Measurements from ENCODE around the gene RNF8.

RNF8 gene

GRCh38 chr6:37381579-37381978 lies 27.8 kb downstream of the RNF8 start:
- Histone ChIP-seq H2AK5ac (ENCODE audit: low read length, severe bottlenecking) (no peak overlapping the region), H3K4me3 (ENCODE audit: insufficient read depth in 1 of 2, low read depth in 1 of 2, low read length in 2 of 2) (no peak overlapping the region), H2BK15ac (ENCODE audit: low read depth, poor library complexity, severe bottlenecking) (no peak overlapping the region), H3K9me3 (ENCODE audit: control insufficient read depth, low read length) (no peaks in the 10 kb centered on the region), H3K79me1 (replicated peaks; ENCODE audit: low read length, poor library complexity, severe bottlenecking) (peaks cover 4% of the 10 kb centered on the region), H2BK120ac (ENCODE audit: low read depth, low read length) (no peak overlapping the region), H4K91ac (ENCODE audit: low read length) (no peak overlapping the region), H3K18ac (ENCODE audit: low read depth in 1 of 2, low read length in 2 of 2) (no peak overlapping the region), H2BK5ac (ENCODE audit: low read depth, low read length, poor library complexity, severe bottlenecking) (no peak overlapping the region), H3K4ac (ENCODE audit: low read depth in 1 of 2, low read length in 2 of 2) (no peak overlapping the region), H2BK12ac (ENCODE audit: low read length in 2 of 2) (no peak overlapping the region), H3K4me1 (ENCODE audit: control insufficient read depth, insufficient read depth, low read depth, low read length) (no peaks in the 10 kb centered on the region), H3K27me3 (ENCODE audit: control insufficient read depth in 1 of 2, insufficient read depth in 1 of 2, low read length in 2 of 2) (no peaks in the 10 kb centered on the region), H3K27ac (ENCODE audit: low read length, poor library complexity, severe bottlenecking) (no peak overlapping the region), H4K8ac (ENCODE audit: low read length) (no peak overlapping the region), H3K4me2 (ENCODE audit: low read length, poor library complexity, severe bottlenecking) (no peak overlapping the region), H3K14ac (ENCODE audit: low read length in 2 of 2) (no peak overlapping the region), H3K36me3 (ENCODE audit: control insufficient read depth in 1 of 2, insufficient read depth in 2 of 2, low read depth in 1 of 2, low read length in 2 of 2) (peaks cover 31 to 70% of the 10 kb centered on the region in 2 experiments), H3K23ac (ENCODE audit: low read length in 2 of 2) (no peak overlapping the region), H2AFZ (ENCODE audit: low read depth, low read length) (no peak overlapping the region), H3K9ac (ENCODE audit: low read length) (no peak overlapping the region)
- DNase-seq: peak; percentile 63
- 0% methylated on average over 1 of the region's 2 CpGs for WGBS

GRCh38 chr6:37382994-37383765 lies 29.4 kb downstream of the RNF8 start:
- Histone ChIP-seq H3K27me3 (ENCODE audit: control insufficient read depth in 1 of 2, insufficient read depth in 1 of 2, low read length in 2 of 2) (no peaks in the 10 kb centered on the region), H3K18ac (ENCODE audit: low read depth in 1 of 2, low read length in 2 of 2) (no peak overlapping the region), H3K9me3 (ENCODE audit: control insufficient read depth, low read length) (no peaks in the 10 kb centered on the region), H3K9ac (ENCODE audit: low read length) (peak overlapping the region; percentile 15), H4K8ac (ENCODE audit: low read length) (no peak overlapping the region), H3K23ac (ENCODE audit: low read length in 2 of 2) (no peak overlapping the region), H2AK5ac (ENCODE audit: low read length, severe bottlenecking) (no peak overlapping the region), H4K91ac (ENCODE audit: low read length) (no peak overlapping the region), H2BK12ac (ENCODE audit: low read length in 2 of 2) (no peak overlapping the region), H3K27ac (ENCODE audit: low read length, poor library complexity, severe bottlenecking) (no peak overlapping the region), H3K4me1 (ENCODE audit: control insufficient read depth, insufficient read depth, low read depth, low read length) (no peaks in the 10 kb centered on the region), H3K79me1 (replicated peaks; ENCODE audit: low read length, poor library complexity, severe bottlenecking) (peaks cover 7% of the 10 kb centered on the region), H3K36me3 (ENCODE audit: control insufficient read depth in 1 of 2, insufficient read depth in 2 of 2, low read depth in 1 of 2, low read length in 2 of 2) (peaks cover 28 to 71% of the 10 kb centered on the region in 2 experiments), H2AFZ (ENCODE audit: low read depth, low read length) (no peak overlapping the region), H3K4me2 (ENCODE audit: low read length, poor library complexity, severe bottlenecking) (no peak overlapping the region), H3K14ac (ENCODE audit: low read length in 2 of 2) (no peak overlapping the region), H2BK15ac (ENCODE audit: low read depth, poor library complexity, severe bottlenecking) (no peak overlapping the region), H2BK120ac (ENCODE audit: low read depth, low read length) (no peak overlapping the region), H3K4ac (ENCODE audit: low read depth in 1 of 2, low read length in 2 of 2) (no peak overlapping the region), H2BK5ac (ENCODE audit: low read depth, low read length, poor library complexity, severe bottlenecking) (no peak overlapping the region), H3K4me3 (ENCODE audit: insufficient read depth in 1 of 2, low read depth in 1 of 2, low read length in 2 of 2) (no peak overlapping the region)
- WGBS: no CpG with 5 or more reads among the region's 1 CpG
- DNase-seq: no peak

- H3K79me1 ChIP-seq (replicated peaks; ENCODE audit: low read length, poor library complexity, severe bottlenecking): peaks cover 5% of the 10 kb centered on the region
- no peaks in the 10 kb centered on the region for H3K4me1 ChIP-seq (ENCODE audit: control insufficient read depth, insufficient read depth, low read depth, low read length)
- no peak overlapping the region for H2AK5ac ChIP-seq (ENCODE audit: low read length, severe bottlenecking)
- no peak overlapping the region for H4K91ac ChIP-seq (ENCODE audit: low read length)
- H3K4me2 ChIP-seq (ENCODE audit: low read length, poor library complexity, severe bottlenecking): no peak overlapping the region
- DNase-seq: no peak
- peaks cover 29 to 82% of the 10 kb centered on the region in 2 experiments for H3K36me3 ChIP-seq (ENCODE audit: control insufficient read depth in 1 of 2, insufficient read depth in 2 of 2, low read depth in 1 of 2, low read length in 2 of 2)
- H3K27me3 ChIP-seq (ENCODE audit: control insufficient read depth in 1 of 2, insufficient read depth in 1 of 2, low read length in 2 of 2): no peaks in the 10 kb centered on the region
- no peak overlapping the region for H2AFZ ChIP-seq (ENCODE audit: low read depth, low read length)
- H2BK5ac ChIP-seq (ENCODE audit: low read depth, low read length, poor library complexity, severe bottlenecking): no peak overlapping the region
- no peak overlapping the region for H3K9ac ChIP-seq (ENCODE audit: low read length)
- H3K4ac ChIP-seq (ENCODE audit: low read depth in 1 of 2, low read length in 2 of 2): no peak overlapping the region
- H3K27ac ChIP-seq (ENCODE audit: low read length, poor library complexity, severe bottlenecking): no peak overlapping the region
- H4K8ac ChIP-seq (ENCODE audit: low read length): no peak overlapping the region
- no peak overlapping the region for H2BK12ac ChIP-seq (ENCODE audit: low read length in 2 of 2)
- H3K23ac ChIP-seq (ENCODE audit: low read length in 2 of 2): no peak overlapping the region
- no peaks in the 10 kb centered on the region for H3K9me3 ChIP-seq (ENCODE audit: control insufficient read depth, low read length)
- no peak overlapping the region for H2BK15ac ChIP-seq (ENCODE audit: low read depth, poor library complexity, severe bottlenecking)
- no peak overlapping the region for H3K4me3 ChIP-seq (ENCODE audit: insufficient read depth in 1 of 2, low read depth in 1 of 2, low read length in 2 of 2)
- H2BK120ac ChIP-seq (ENCODE audit: low read depth, low read length): no peak overlapping the region
- no peak overlapping the region for H3K18ac ChIP-seq (ENCODE audit: low read depth in 1 of 2, low read length in 2 of 2)
- H3K14ac ChIP-seq (ENCODE audit: low read length in 2 of 2): no peak overlapping the region
Observed at GRCh38 chr6:37388578-37388977, 34.8 kb downstream of the RNF8 start.

GRCh38 chr6:37389857-37390256 lies 36.1 kb downstream of the RNF8 start:
- Histone ChIP-seq H3K9me3 (ENCODE audit: control insufficient read depth, low read length) (no peaks in the 10 kb centered on the region), H3K18ac (ENCODE audit: low read depth in 1 of 2, low read length in 2 of 2) (no peak overlapping the region), H3K4ac (ENCODE audit: low read depth in 1 of 2, low read length in 2 of 2) (no peak overlapping the region), H3K36me3 (ENCODE audit: control insufficient read depth in 1 of 2, insufficient read depth in 2 of 2, low read depth in 1 of 2, low read length in 2 of 2) (peaks cover 25 to 78% of the 10 kb centered on the region in 2 experiments), H3K4me1 (ENCODE audit: control insufficient read depth, insufficient read depth, low read depth, low read length) (no peaks in the 10 kb centered on the region), H2AK5ac (ENCODE audit: low read length, severe bottlenecking) (no peak overlapping the region), H2BK120ac (ENCODE audit: low read depth, low read length) (no peak overlapping the region), H3K27me3 (ENCODE audit: control insufficient read depth in 1 of 2, insufficient read depth in 1 of 2, low read length in 2 of 2) (no peaks in the 10 kb centered on the region), H3K79me1 (replicated peaks; ENCODE audit: low read length, poor library complexity, severe bottlenecking) (peaks cover 5% of the 10 kb centered on the region), H2BK12ac (ENCODE audit: low read length in 2 of 2) (no peak overlapping the region), H2BK5ac (ENCODE audit: low read depth, low read length, poor library complexity, severe bottlenecking) (no peak overlapping the region), H3K27ac (ENCODE audit: low read length, poor library complexity, severe bottlenecking) (no peak overlapping the region), H4K8ac (ENCODE audit: low read length) (no peak overlapping the region), H3K23ac (ENCODE audit: low read length in 2 of 2) (no peak overlapping the region), H3K4me2 (ENCODE audit: low read length, poor library complexity, severe bottlenecking) (no peak overlapping the region), H3K9ac (ENCODE audit: low read length) (no peak overlapping the region), H3K14ac (ENCODE audit: low read length in 2 of 2) (no peak overlapping the region), H2BK15ac (ENCODE audit: low read depth, poor library complexity, severe bottlenecking) (no peak overlapping the region), H3K4me3 (ENCODE audit: insufficient read depth in 1 of 2, low read depth in 1 of 2, low read length in 2 of 2) (no peak overlapping the region), H2AFZ (ENCODE audit: low read depth, low read length) (no peak overlapping the region), H4K91ac (ENCODE audit: low read length) (no peak overlapping the region)
- DNase-seq: no peak
- 100% methylated on average over 1 of the region's 3 CpGs for WGBS
